Mucosa of descending colon (tissue), 3 donors: ENCODE data around the gene DHRS9. TPM values are rescaled to one million over a fixed set of nuclear protein-coding genes. Genes with fewer than 3 reads are reported as not detected.

ENCODE experiments used
- ATAC-seq: fragments of 200-7000 bp; cut with Tn5 transposase; one replicate; pipeline ENCODE4 v1.9.1; 2020; ENCODE audit warnings: mild to moderate bottlenecking, moderate library complexity
- DNase-seq, 3 donors: peaks; one replicate each; pipeline ENCODE4 v3.0.0-alpha.2; 2020
- H3K36me3 ChIP-seq: fragments of 200-600 bp; one replicate; pipeline ENCODE4 v1.8.0; 2021; ENCODE audit warnings: low read depth, mild to moderate bottlenecking
- H3K4me1 ChIP-seq: fragments of 200-600 bp; one replicate; pipeline ENCODE4 v1.8.0; 2021; ENCODE audit warnings: low read depth, mild to moderate bottlenecking
- H3K4me3 ChIP-seq: fragments of 200-600 bp; one replicate; pipeline ENCODE4 v1.8.0; 2021; ENCODE audit warnings: mild to moderate bottlenecking
- H3K9me3 ChIP-seq: fragments of 200-600 bp; one replicate; pipeline ENCODE4 v1.8.0; 2021; ENCODE audit warnings: mild to moderate bottlenecking
- intact Hi-C, 2 donors: fragments of 100-400 bp; cut with DNase I in 1 of 2; cut with micrococcal nuclease in 1 of 2; formaldehyde crosslinking; loops; one replicate each; pipeline versions ENCODE4 v1.11.0 to v1.11.1; 2022; cut with DNase I, micrococcal nuclease
- total RNA-seq, 3 donors: library from RNA; stranded (reverse); fragmentation: NEBNext Ultra II Directional in 2 of 3; extraction: Animal tissue kit (Norgen Biotek cat#: 25700) in 2 of 3; gene quantifications; one replicate each; pipeline versions ENCODE4 v1.2.1 to v1.2.4, GENCODE V29; 2021 to 2023
- TF ChIP-seq, protein P1 (sequence below): fragments of 200-600 bp; IDR thresholded peaks from one replicate; pipeline ENCODE4 v1.8.0; 2022; ENCODE audit warnings: antibody characterized with exemption, mild to moderate bottlenecking
- donor health status: DM: no; HTN: no; CAD: no; lungs with moderate emphysema.
- donor health status: DM: no; HTN: no; CAD: no.
- donor health status: DM: no; HTN: yes; CAD: no.

DHRS9 gene
- total RNA-seq, 3 donors from 2014 or later: 92.0 to 219 (median 160) TPM

DNA sequence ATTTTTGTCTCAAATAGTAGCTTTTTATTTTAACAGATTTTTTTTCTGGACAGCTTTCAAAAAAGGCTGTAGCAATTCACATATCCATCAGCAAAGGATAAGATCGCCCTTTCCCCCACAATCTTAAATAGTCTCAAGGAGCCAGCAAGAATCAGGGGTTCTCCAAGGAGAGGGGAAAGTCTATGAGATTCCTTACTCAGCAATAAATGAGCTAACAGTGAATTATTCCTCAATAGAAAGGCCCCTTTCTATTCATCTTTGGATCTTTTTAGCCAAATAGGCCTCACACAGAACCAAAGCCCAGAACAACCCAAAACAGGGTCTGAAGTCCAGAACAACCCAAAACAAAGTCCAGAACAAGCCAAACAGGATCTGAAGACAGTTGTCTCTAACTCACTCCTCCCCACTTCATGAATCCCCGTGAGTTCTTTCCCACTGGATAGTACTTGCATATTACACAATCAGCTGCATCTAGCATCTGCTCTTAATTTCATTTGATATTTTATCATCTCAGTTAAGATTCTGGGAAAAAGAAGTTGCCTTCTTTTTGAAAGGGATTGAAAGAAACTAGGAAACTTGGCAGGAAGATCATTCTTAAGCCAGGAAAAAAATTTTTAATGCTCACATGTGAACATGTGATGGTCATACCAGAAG is 3.4 kb upstream of the DHRS9 start:
- DNase-seq (no peak), ATAC-seq (no peak)
- TF ChIP-seq, protein P1, sequence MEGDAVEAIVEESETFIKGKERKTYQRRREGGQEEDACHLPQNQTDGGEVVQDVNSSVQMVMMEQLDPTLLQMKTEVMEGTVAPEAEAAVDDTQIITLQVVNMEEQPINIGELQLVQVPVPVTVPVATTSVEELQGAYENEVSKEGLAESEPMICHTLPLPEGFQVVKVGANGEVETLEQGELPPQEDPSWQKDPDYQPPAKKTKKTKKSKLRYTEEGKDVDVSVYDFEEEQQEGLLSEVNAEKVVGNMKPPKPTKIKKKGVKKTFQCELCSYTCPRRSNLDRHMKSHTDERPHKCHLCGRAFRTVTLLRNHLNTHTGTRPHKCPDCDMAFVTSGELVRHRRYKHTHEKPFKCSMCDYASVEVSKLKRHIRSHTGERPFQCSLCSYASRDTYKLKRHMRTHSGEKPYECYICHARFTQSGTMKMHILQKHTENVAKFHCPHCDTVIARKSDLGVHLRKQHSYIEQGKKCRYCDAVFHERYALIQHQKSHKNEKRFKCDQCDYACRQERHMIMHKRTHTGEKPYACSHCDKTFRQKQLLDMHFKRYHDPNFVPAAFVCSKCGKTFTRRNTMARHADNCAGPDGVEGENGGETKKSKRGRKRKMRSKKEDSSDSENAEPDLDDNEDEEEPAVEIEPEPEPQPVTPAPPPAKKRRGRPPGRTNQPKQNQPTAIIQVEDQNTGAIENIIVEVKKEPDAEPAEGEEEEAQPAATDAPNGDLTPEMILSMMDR: no peak
- no peaks in the 10 kb centered on the region for H3K36me3 ChIP-seq
- H3K4me1 ChIP-seq: peaks cover 9% of the 10 kb centered on the region
- no peak overlapping the region for H3K4me3 ChIP-seq
- intact Hi-C loops: no loop called here
- no peaks in the 10 kb centered on the region for H3K9me3 ChIP-seq

DNA sequence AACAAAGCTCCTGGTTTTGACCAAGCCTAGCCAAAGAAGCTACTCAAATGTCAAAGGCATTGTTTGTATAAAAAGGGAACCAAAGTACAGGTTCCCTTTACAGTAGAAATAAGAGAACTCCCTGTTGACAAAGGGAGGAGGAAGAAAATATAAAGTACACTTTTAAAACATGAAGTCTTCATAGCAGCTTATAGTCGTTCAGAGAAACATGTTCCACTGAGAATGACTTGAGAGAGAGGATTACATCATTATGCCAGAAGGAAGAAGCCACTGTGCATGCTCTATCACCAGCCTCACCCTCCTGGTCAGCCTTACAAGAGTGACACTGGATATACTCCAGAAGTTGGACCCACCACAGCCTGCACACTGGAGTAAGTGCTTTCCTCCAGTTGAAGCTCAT is 2.5 kb upstream of the DHRS9 start:
- DNase-seq (peak in 1 of 3 donors; percentile 48), ATAC-seq (peak; percentile 80)
- Histone ChIP-seq H3K9me3 (no peaks in the 10 kb centered on the region), H3K36me3 (no peaks in the 10 kb centered on the region), H3K4me1 (peaks cover 9% of the 10 kb centered on the region), H3K4me3 (no peak overlapping the region)
- TF ChIP-seq, protein P1: no peak
- intact Hi-C loops: no loop called here

DNA sequence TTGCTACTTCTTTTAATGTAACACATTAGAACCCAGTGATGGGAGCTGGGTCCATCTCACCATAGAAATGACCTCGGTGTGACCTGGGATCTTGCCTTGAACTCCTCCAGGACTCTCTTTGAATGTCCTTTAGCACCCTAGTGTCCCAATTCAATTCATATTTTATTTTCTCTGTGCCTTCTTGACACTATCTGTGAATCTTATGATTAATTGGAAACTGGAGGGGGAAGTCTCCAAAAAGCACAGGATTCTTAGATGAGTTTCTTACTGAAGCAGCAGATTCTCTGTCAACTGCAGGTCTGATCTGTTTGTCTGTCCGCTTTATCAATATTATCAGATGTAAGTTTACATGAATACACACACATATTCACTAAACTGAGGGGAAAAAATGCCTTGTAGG is 470 bp downstream of the DHRS9 start:
- Histone ChIP-seq H3K4me1 (peaks cover 9% of the 10 kb centered on the region), H3K9me3 (no peaks in the 10 kb centered on the region), H3K36me3 (no peaks in the 10 kb centered on the region), H3K4me3 (no peak overlapping the region)
- no peak for DNase-seq
- no peak for ATAC-seq
- TF ChIP-seq, protein P1: no peak
- intact Hi-C loops: no loop called here

DNA sequence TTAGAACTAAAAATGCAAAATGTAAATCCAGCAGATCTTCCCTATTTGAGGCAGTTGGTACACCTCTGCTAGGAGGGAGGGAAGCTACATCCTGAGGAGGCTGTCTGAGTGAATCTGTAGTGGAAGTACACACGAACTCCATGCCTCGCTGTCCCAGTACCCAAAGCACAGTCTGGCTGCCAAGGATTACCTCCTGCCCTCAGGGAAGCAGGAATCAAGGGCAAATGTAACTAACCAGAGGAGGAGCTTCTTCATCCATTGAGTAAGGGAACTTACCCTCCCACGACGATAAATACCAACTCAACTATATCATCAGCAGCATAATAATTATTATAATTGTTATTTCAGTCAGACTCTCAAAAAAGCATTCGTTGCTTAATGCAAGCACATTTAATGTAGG is 2.1 kb downstream of the DHRS9 start:
- no peak for ATAC-seq

DNA sequence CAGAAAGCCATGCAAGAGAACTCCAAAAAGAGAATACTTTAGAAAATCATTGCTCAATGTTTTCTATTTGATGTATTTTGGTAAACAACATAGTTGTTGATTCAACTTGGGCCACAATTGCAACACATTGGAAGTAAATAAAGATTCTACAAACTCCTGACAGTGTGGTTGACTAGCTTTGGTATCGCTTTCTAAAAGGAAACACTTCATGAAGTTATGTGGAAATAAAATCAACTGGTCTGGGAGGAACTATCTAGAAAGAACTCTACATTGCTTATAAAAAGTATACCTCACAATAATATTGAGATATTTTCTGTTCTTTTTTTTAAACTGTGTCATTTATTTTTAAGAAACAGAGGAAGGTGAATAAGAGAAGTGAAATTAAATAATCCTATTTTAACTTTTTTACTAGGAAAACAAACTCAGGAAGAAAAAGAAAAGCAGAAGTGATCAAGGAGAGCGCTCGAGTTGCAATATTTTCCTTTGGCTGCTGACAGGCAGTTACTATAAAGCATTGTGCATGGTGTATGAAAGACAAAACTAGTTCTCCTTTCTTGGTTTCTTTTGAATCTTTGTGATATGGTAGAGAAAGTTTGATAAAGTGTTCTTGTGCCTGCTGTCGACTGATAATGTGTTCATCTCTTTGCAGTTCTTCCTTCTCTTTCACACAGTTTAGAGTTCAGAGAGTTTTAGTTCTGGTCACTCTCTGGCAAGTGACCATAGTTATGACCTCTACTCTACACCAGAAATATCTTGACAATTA is 3.0 kb downstream of the DHRS9 start:
- intact Hi-C loops: no loop called here
- H3K9me3 ChIP-seq: no peaks in the 10 kb centered on the region
- ATAC-seq (no peak), DNase-seq (no peak)
- no peak overlapping the region for H3K4me3 ChIP-seq
- no peaks in the 10 kb centered on the region for H3K36me3 ChIP-seq
- H3K4me1 ChIP-seq: peaks cover 6% of the 10 kb centered on the region
- TF ChIP-seq, protein P1: no peak

More for the DNA sequence above, 2.1 kb downstream of the DHRS9 start:
- H3K9me3 ChIP-seq: no peaks in the 10 kb centered on the region
- peaks cover 9% of the 10 kb centered on the region for H3K4me1 ChIP-seq
- no peak for DNase-seq
- no peak overlapping the region for H3K4me3 ChIP-seq
- no peaks in the 10 kb centered on the region for H3K36me3 ChIP-seq
- intact Hi-C loops: no loop called here
- TF ChIP-seq, protein P1: no peak
